Skeletal muscle tissue (tissue), 4 donors: ENCODE results near the gene FITM2. TPM values are rescaled to one million over a fixed set of nuclear protein-coding genes. Genes with fewer than 3 reads are reported as not detected.
A peak's percentile ranks its signal among the peaks of the same experiment; 100 is the strongest.
"Not testable (repeated sequence)": the region's sequence is repeated elsewhere in the genome, so short reads cannot be mapped to it uniquely, and the experiment has no call there.

ENCODE experiments used
- H3K27ac ChIP-seq: one replicate; pipeline ENCODE4 v1.7.0; 2013; ENCODE audit warnings: mild to moderate bottlenecking, low read depth, low read length, inconsistent platforms
- H3K27me3 ChIP-seq, 3 donors: one replicate each; pipeline ENCODE4 v1.7.0; 2013; ENCODE audit warnings: low read length in 3 of 3; ENCODE audit not compliant: control insufficient read depth in 3 of 3, insufficient read depth in 3 of 3
- H3K36me3 ChIP-seq, 3 donors: one replicate each; pipeline ENCODE4 v1.7.0; 2013; ENCODE audit warnings: low read length in 3 of 3; ENCODE audit not compliant: control insufficient read depth in 3 of 3, insufficient read depth in 3 of 3
- H3K4me1 ChIP-seq, 3 donors: one replicate each; pipeline ENCODE4 v1.7.0; 2013; ENCODE audit warnings: low read length in 3 of 3, mild to moderate bottlenecking in 3 of 3; ENCODE audit not compliant: control insufficient read depth in 3 of 3, insufficient read depth in 3 of 3
- H3K4me3 ChIP-seq, 3 donors: one replicate each; pipeline ENCODE4 v1.7.0; 2013; ENCODE audit warnings: low read length in 3 of 3
- H3K9ac ChIP-seq, 3 donors: one replicate each; pipeline ENCODE4 v1.7.0; 2013; ENCODE audit warnings: low read length in 3 of 3, mild to moderate bottlenecking in 3 of 3, moderate library complexity in 2 of 3, low read depth in 1 of 3
- H3K9me3 ChIP-seq, 3 donors: one replicate each; pipeline ENCODE4 v1.7.0; 2013; ENCODE audit warnings: low read length in 3 of 3; ENCODE audit not compliant: control insufficient read depth in 3 of 3
- total RNA-seq: library from RNA; depleted of rRNA; stranded (reverse); fragments of >200 nt; gene quantifications from one replicate; pipeline ENCODE4 v1.2.3, GENCODE V29; 2014
- donor health status: Osteomylitis.

Gene FITM2
- total RNA-seq, 1 donor from 2014 or later: 9.9 TPM

- Histone ChIP-seq H3K9ac (peak overlapping the region; percentile 82 to 96 (median 86)), H3K27ac (peak overlapping the region; percentile 73), H3K4me1 (peaks cover 16 to 19% (median 16%) of the 10 kb centered on the region in 3 donors), H3K4me3 (peak overlapping the region; percentile 91 to 100 (median 97)), H3K9me3 (no peaks in the 10 kb centered on the region), H3K27me3 (no peaks in the 10 kb centered on the region), H3K36me3 (peaks cover 8 to 9% (median 8%) of the 10 kb centered on the region in 3 donors)
Observed at GRCh38 chr20:44309763-44310663, 989 bp downstream of the FITM2 start.

GRCh38 chr20:44306927-44307326 is 4.1 kb downstream of the FITM2 start:
- Histone ChIP-seq H3K36me3 (peaks cover 11 to 14% (median 12%) of the 10 kb centered on the region in 3 donors), H3K9ac (no peak overlapping the region), H3K9me3 (no peaks in the 10 kb centered on the region), H3K4me3 (no peak overlapping the region), H3K27ac (no peak overlapping the region), H3K4me1 (peaks cover 16 to 19% (median 16%) of the 10 kb centered on the region in 3 donors), H3K27me3 (no peaks in the 10 kb centered on the region)

GRCh38 chr20:44304383-44304782 is 6.6 kb downstream of the FITM2 start:
- Histone ChIP-seq H3K36me3 (peaks cover 7 to 14% (median 12%) of the 10 kb centered on the region in 3 donors), H3K4me1 (peaks cover 1 to 2% (median 2%) of the 10 kb centered on the region in 3 donors), H3K27ac (no peak overlapping the region)

GRCh38 chr20:44302736-44303135 is 8.3 kb downstream of the FITM2 start:
- Histone ChIP-seq H3K9me3 (no peaks in the 10 kb centered on the region), H3K27ac (no peak overlapping the region), H3K9ac (no peak overlapping the region), H3K27me3 (no peaks in the 10 kb centered on the region), H3K36me3 (peaks cover 7 to 14% (median 12%) of the 10 kb centered on the region in 3 donors), H3K4me1 (no peaks in the 10 kb centered on the region), H3K4me3 (no peak overlapping the region)

More at GRCh38 chr20:44304383-44304782, 6.6 kb downstream of the FITM2 start:
- H3K9ac ChIP-seq: no peak overlapping the region
- H3K9me3 ChIP-seq: no peaks in the 10 kb centered on the region
- H3K27me3 ChIP-seq: no peaks in the 10 kb centered on the region
- no peak overlapping the region for H3K4me3 ChIP-seq

GRCh38 chr20:44302026-44302669 is 8.9 kb downstream of the FITM2 start:
- Histone ChIP-seq H3K27me3 (no peaks in the 10 kb centered on the region), H3K36me3 (peaks cover 7 to 14% (median 12%) of the 10 kb centered on the region in 3 donors), H3K27ac (no peak overlapping the region), H3K9ac (no peak overlapping the region), H3K4me1 (no peaks in the 10 kb centered on the region), H3K4me3 (no peak overlapping the region), H3K9me3 (no peaks in the 10 kb centered on the region)

- H3K4me1 ChIP-seq: no peaks in the 10 kb centered on the region
- peaks cover 3 to 9% (median 8%) of the 10 kb centered on the region in 3 donors for H3K36me3 ChIP-seq
- H3K4me3 ChIP-seq: no peak overlapping the region
- no peaks in the 10 kb centered on the region for H3K27me3 ChIP-seq
- no peaks in the 10 kb centered on the region for H3K9me3 ChIP-seq
- no peak overlapping the region for H3K27ac ChIP-seq
- no peak overlapping the region for H3K9ac ChIP-seq
Observed at GRCh38 chr20:44301285-44301684, 9.7 kb downstream of the FITM2 start.

- not testable (repeated sequence) for H3K36me3 ChIP-seq, H3K4me1 ChIP-seq, H3K9ac ChIP-seq
Observed at GRCh38 chr20:44299011-44299535, 11.9 kb downstream of the FITM2 start.

GRCh38 chr20:44297721-44298120 is 13.3 kb downstream of the FITM2 start:
- Histone ChIP-seq H3K27me3 (no peaks in the 10 kb centered on the region), H3K4me1 (no peaks in the 10 kb centered on the region), H3K36me3 (no peaks in the 10 kb centered on the region), H3K9ac (no peak overlapping the region), H3K4me3 (no peak overlapping the region), H3K27ac (no peak overlapping the region), H3K9me3 (no peaks in the 10 kb centered on the region)

More at GRCh38 chr20:44299011-44299535, 11.9 kb downstream of the FITM2 start:
- not testable (repeated sequence) for H3K27ac ChIP-seq, H3K4me3 ChIP-seq, H3K27me3 ChIP-seq, H3K9me3 ChIP-seq

- Histone ChIP-seq H3K9me3 (no peaks in the 10 kb centered on the region), H3K9ac (no peak overlapping the region), H3K4me3 (no peak overlapping the region), H3K27me3 (no peaks in the 10 kb centered on the region), H3K27ac (no peak overlapping the region), H3K36me3 (no peaks in the 10 kb centered on the region), H3K4me1 (no peaks in the 10 kb centered on the region)
Observed at GRCh38 chr20:44296011-44296410, 15.0 kb downstream of the FITM2 start.

- no peak overlapping the region for H3K4me3 ChIP-seq
- no peaks in the 10 kb centered on the region for H3K9me3 ChIP-seq
- no peak overlapping the region for H3K9ac ChIP-seq
- H3K36me3 ChIP-seq: peaks cover 0 to 2% (median 0%) of the 10 kb centered on the region in 3 donors
- H3K27ac ChIP-seq: no peak overlapping the region
- H3K27me3 ChIP-seq: no peaks in the 10 kb centered on the region
- H3K4me1 ChIP-seq: no peaks in the 10 kb centered on the region
Observed at GRCh38 chr20:44291754-44292153, 19.2 kb downstream of the FITM2 start.
